IMR-90 (cell line): ENCODE results near the gene VCL. TPM values are rescaled to one million over a fixed set of nuclear protein-coding genes. Genes with fewer than 3 reads are reported as not detected.
A peak's percentile ranks its signal among the peaks of the same experiment; 100 is the strongest.

Experiments used
- ATAC-seq: fragments of 200-7000 bp; cut with Tn5 transposase; 2 replicates; pipeline ENCODE4 v1.9.1; 2020; ENCODE audit warnings: low read depth, mild to moderate bottlenecking, moderate library complexity
- BruUV-seq: library from RNA; stranded (reverse); fragments of 400-500 nt; replicated peaks from 2 replicates; lab custom pipeline; 2021; lab: Mats Ljungman, UMichigan
- CTCF ChIA-PET: fragments of 300-600 bp; formaldehyde crosslinking; extraction: SDS; loops from one replicate; lab custom pipeline; 2021; ENCODE audit warnings: antibody characterized with exemption; lab: Yijun Ruan, JAX
- POLR2A ChIA-PET: fragments of 300-600 bp; sonication (Branson Sonifier 250); formaldehyde crosslinking; loops from one replicate; lab custom pipeline; 2022; ENCODE audit warnings: antibody characterized with exemption; ENCODE audit not compliant: unreplicated experiment; lab: Charles Lee
- DNase-seq: peaks from one replicate; pipeline ENCODE4 v3.0.0; 2013
- H2AFZ ChIP-seq: replicated peaks from 2 replicates; pipeline ENCODE3; 2013; ENCODE audit warnings: low read length, mild to moderate bottlenecking; ENCODE audit not compliant: poor library complexity
- H2AK5ac ChIP-seq: 2 replicates; pipeline ENCODE4 v1.6.1; 2013; ENCODE audit warnings: low read depth, low read length, inconsistent platforms
- H2AK9ac ChIP-seq: replicated peaks from 2 replicates; pipeline ENCODE3; 2013; ENCODE audit warnings: mild to moderate bottlenecking, low read depth, low read length, moderate library complexity; ENCODE audit not compliant: poor library complexity
- H2BK120ac ChIP-seq: 2 replicates; pipeline ENCODE4 v1.6.1; 2013; ENCODE audit warnings: low read depth, low read length, inconsistent platforms
- H2BK15ac ChIP-seq: 3 replicates; pipeline ENCODE4 v1.6.1; 2013; ENCODE audit warnings: low read depth, low read length, inconsistent platforms
- H2BK20ac ChIP-seq: 2 replicates; pipeline ENCODE4 v1.6.1; 2013; ENCODE audit warnings: low read depth, mild to moderate bottlenecking, inconsistent platforms, low read length, moderate library complexity
- H2BK5ac ChIP-seq: 2 replicates; pipeline ENCODE4 v1.6.1; 2013; ENCODE audit warnings: mild to moderate bottlenecking, low read depth, low read length, inconsistent platforms; ENCODE audit not compliant: poor library complexity, severe bottlenecking
- H3K14ac ChIP-seq: replicated peaks from 2 replicates; pipeline ENCODE4 v1.6.1; 2013; ENCODE audit warnings: low read depth, low read length, inconsistent platforms
- H3K18ac ChIP-seq: 2 replicates; pipeline ENCODE4 v1.6.1; 2013; ENCODE audit warnings: low read depth, low read length, control low read depth
- H3K23ac ChIP-seq: 2 replicates; pipeline ENCODE4 v1.6.1; 2013; ENCODE audit warnings: low read depth, low read length, inconsistent platforms
- H3K27ac ChIP-seq: 2 replicates; pipeline ENCODE4 v1.5.1; 2013; ENCODE audit warnings: mild to moderate bottlenecking, control low read depth, low read length; ENCODE audit not compliant: insufficient read depth
- H3K27me3 ChIP-seq: 2 replicates; pipeline ENCODE4 v1.6.1; 2013; ENCODE audit warnings: low read length; ENCODE audit not compliant: control insufficient read depth, insufficient read depth
- H3K36me3 ChIP-seq: 2 replicates; pipeline ENCODE4 v1.6.1; 2013; ENCODE audit warnings: low read length, mixed read lengths; ENCODE audit not compliant: control insufficient read depth, insufficient read depth
- H3K4ac ChIP-seq: 2 replicates; pipeline ENCODE4 v1.6.1; 2013; ENCODE audit warnings: low read depth, low read length, inconsistent platforms
- H3K4me1 ChIP-seq: 2 replicates; pipeline ENCODE4 v1.6.1; 2013; ENCODE audit warnings: low read length, mixed read lengths; ENCODE audit not compliant: control insufficient read depth, insufficient read depth
- H3K4me2 ChIP-seq: 2 replicates; pipeline ENCODE4 v1.6.1; 2013; ENCODE audit warnings: low read depth, mild to moderate bottlenecking, control low read depth, low read length, moderate library complexity
- H3K4me3 ChIP-seq: 2 replicates; pipeline ENCODE4 v1.5.1; 2013; ENCODE audit warnings: low read depth, mild to moderate bottlenecking, control low read depth, low read length, moderate library complexity; ENCODE audit not compliant: insufficient read depth
- H3K56ac ChIP-seq: 2 replicates; pipeline ENCODE4 v1.6.1; 2013; ENCODE audit warnings: low read length, inconsistent platforms; ENCODE audit not compliant: insufficient read depth; ENCODE audit errors: extremely low read depth
- H3K79me1 ChIP-seq, 2 experiments: 2 replicates each; pipeline ENCODE4 v1.6.1; 2013; ENCODE audit warnings: low read length in 2 of 2, inconsistent platforms in 1 of 2, low read depth in 1 of 2
- H3K9ac ChIP-seq: 2 replicates; pipeline ENCODE4 v1.6.1; 2013; ENCODE audit warnings: low read depth, low read length, control low read depth
- H3K9me1 ChIP-seq: 2 replicates; pipeline ENCODE4 v1.6.1; 2013; ENCODE audit warnings: low read length, inconsistent platforms; ENCODE audit not compliant: insufficient read depth
- H3K9me3 ChIP-seq: 2 replicates; pipeline ENCODE4 v1.6.1; 2013; ENCODE audit warnings: low read length; ENCODE audit not compliant: control insufficient read depth, insufficient read depth
- H4K20me1 ChIP-seq: 2 replicates; pipeline ENCODE4 v1.6.1; 2013; ENCODE audit warnings: low read length, inconsistent platforms; ENCODE audit not compliant: insufficient read depth
- H4K5ac ChIP-seq: 2 replicates; pipeline ENCODE4 v1.6.1; 2013; ENCODE audit warnings: mild to moderate bottlenecking, low read depth, low read length, control low read depth
- H4K8ac ChIP-seq, 2 experiments: 2 replicates each; pipeline ENCODE4 v1.6.1; 2013; ENCODE audit warnings: low read depth in 2 of 2, low read length in 2 of 2, control low read depth in 1 of 2, inconsistent platforms in 1 of 2
- H4K91ac ChIP-seq: 2 replicates; pipeline ENCODE4 v1.6.1; 2013; ENCODE audit warnings: low read depth, low read length, inconsistent platforms; ENCODE audit not compliant: insufficient read depth
- MAFK ChIP-seq: IDR thresholded peaks from 2 replicates; pipeline ENCODE4 v1.6.1; 2012; ENCODE audit warnings: low read depth, low read length, improper control_type of control experiment
- MXI1 ChIP-seq: IDR thresholded peaks from 2 replicates; pipeline ENCODE4 v1.6.1; 2012; ENCODE audit warnings: low read depth, mild to moderate bottlenecking, low read length, moderate library complexity, borderline replicate concordance
- POLR2A ChIP-seq: IDR thresholded peaks from 2 replicates; pipeline ENCODE4 v1.6.1; 2012; ENCODE audit warnings: mild to moderate bottlenecking, low read depth, low read length
- RFX5 ChIP-seq: IDR thresholded peaks from 2 replicates; pipeline ENCODE4 v1.8.0; 2012; ENCODE audit warnings: low read depth, mild to moderate bottlenecking, low read length, moderate library complexity
- WGBS, 2 experiments: methylation state at CpG; one replicate each; pipeline versions ENCODE4 v1.1.5 to v1.1.7; 2013; ENCODE audit warnings: missing lambda C conversion rate in 2 of 2; ENCODE audit not compliant: insufficient read length in 1 of 2; ENCODE audit errors: extremely low coverage in 2 of 2; 5-methylcytosine and 5-hydroxymethylcytosine counted together
- dilution Hi-C: fragments of 300-500 bp; cut with HindIII; formaldehyde crosslinking; loops from one replicate; pipeline ENCODE4 v1.14.3; 2018; ENCODE audit warnings: low sequenced_read_pairs; ENCODE audit not compliant: unreplicated experiment
- in situ Hi-C: fragments of 300-500 bp; cut with MboI; formaldehyde crosslinking; loops from 3 replicates; pipeline ENCODE4 v1.14.3; 2019; ENCODE audit warnings: low sequenced_read_pairs, inconsistent platforms, mixed read lengths
- intact Hi-C: fragments of 100-400 bp; cut with micrococcal nuclease; formaldehyde crosslinking; loops from 2 replicates; pipeline ENCODE4 v1.10.0; 2022
- polyA plus RNA-seq, 3 experiments: library from polyadenylated mRNA; depleted of rRNA; stranded (reverse); fragments of >200 nt; gene quantifications; 2 replicates each; pipeline ENCODE4 v1.2.3, GENCODE V29; 2012; ENCODE audit warnings: low replicate concordance in 1 of 3
- total RNA-seq: library from RNA; depleted of rRNA; stranded (reverse); fragments of >200 nt; gene quantifications from 2 replicates; pipeline ENCODE4 v1.2.3, GENCODE V29; 2012
- TF ChIP-seq, protein P1 (sequence below): conservative IDR thresholded peaks from 2 replicates; pipeline ENCODE4 v1.5.1; 2012; ENCODE audit warnings: mild to moderate bottlenecking, low read depth, low read length, improper control_type of control experiment

The VCL gene
- total and polyA plus RNA-seq, 2 of the 4 experiments (the other 2 are of a cell fraction): 227 to 283 TPM

DNA sequence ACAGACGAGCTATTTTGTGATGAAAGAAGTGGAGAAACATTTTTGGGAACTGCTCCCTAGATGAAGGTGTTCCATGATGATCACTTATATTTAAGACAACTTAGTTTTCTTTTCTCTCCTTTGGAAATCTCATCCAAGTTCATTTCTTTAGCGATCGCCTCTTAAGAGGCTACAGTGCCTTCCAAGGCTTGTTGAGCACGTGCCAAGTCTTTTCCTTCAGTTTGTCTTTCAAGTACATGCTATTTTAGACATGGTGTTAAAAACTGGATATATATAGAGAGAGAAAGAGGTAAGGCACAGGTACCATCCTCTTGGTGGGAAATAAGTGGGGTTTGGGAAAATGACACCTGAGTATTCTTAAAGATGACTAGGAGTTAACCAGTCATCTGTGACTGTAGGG, 155.8 kb downstream of the VCL start:
- no peak overlapping the region for H3K4me3 ChIP-seq
- H3K9me1 ChIP-seq: no peaks in the 10 kb centered on the region
- DNase-seq (no peak), ATAC-seq (no peak)
- H2BK15ac ChIP-seq: no peak overlapping the region
- no peaks in the 10 kb centered on the region for H4K20me1 ChIP-seq
- H2AFZ ChIP-seq: no peak overlapping the region
- dilution Hi-C loops: no loop called here
- no peak overlapping the region for H4K8ac ChIP-seq
- H3K9ac ChIP-seq: no peak overlapping the region
- no peak overlapping the region for H3K14ac ChIP-seq
- H2AK9ac ChIP-seq: no peak overlapping the region
- H3K4ac ChIP-seq: no peak overlapping the region
- no peak overlapping the region for H3K27ac ChIP-seq
- no peak overlapping the region for H3K18ac ChIP-seq
- H3K79me1 ChIP-seq: peaks cover 3 to 33% of the 10 kb centered on the region in 2 experiments
- intact Hi-C loops: loop anchor here (5.0 kb wide), 3 partner anchors 39 to 79 kb away; no protein-coding TSS in a partner anchor
- no peaks in the 10 kb centered on the region for H3K27me3 ChIP-seq
- peaks cover 3% of the 10 kb centered on the region; the same call in 1 of the 2 replicates for H3K4me1 ChIP-seq
- POLR2A ChIA-PET: no interaction called here
- in situ Hi-C loops: no loop called here
- 0 out of 2 replicates have a peak overlapping the region, but pooled peaks have one; percentile 43 for H3K23ac ChIP-seq
- H3K56ac ChIP-seq: no peak overlapping the region
- H3K4me2 ChIP-seq: no peak overlapping the region
- TF ChIP-seq POLR2A (no peak), MXI1 (no peak), MAFK (no peak), RFX5 (no peak)
- TF ChIP-seq, protein P1, sequence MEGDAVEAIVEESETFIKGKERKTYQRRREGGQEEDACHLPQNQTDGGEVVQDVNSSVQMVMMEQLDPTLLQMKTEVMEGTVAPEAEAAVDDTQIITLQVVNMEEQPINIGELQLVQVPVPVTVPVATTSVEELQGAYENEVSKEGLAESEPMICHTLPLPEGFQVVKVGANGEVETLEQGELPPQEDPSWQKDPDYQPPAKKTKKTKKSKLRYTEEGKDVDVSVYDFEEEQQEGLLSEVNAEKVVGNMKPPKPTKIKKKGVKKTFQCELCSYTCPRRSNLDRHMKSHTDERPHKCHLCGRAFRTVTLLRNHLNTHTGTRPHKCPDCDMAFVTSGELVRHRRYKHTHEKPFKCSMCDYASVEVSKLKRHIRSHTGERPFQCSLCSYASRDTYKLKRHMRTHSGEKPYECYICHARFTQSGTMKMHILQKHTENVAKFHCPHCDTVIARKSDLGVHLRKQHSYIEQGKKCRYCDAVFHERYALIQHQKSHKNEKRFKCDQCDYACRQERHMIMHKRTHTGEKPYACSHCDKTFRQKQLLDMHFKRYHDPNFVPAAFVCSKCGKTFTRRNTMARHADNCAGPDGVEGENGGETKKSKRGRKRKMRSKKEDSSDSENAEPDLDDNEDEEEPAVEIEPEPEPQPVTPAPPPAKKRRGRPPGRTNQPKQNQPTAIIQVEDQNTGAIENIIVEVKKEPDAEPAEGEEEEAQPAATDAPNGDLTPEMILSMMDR: no peak
- H2BK20ac ChIP-seq: no peak overlapping the region
- WGBS, 2 experiments: no CpG with 5 or more reads among the region's 4 CpGs
- H2BK5ac ChIP-seq: no peak overlapping the region
- no peak overlapping the region for H4K5ac ChIP-seq
- no peak overlapping the region for H4K91ac ChIP-seq
- H3K9me3 ChIP-seq: no peaks in the 10 kb centered on the region
- no peak overlapping the region for H2BK120ac ChIP-seq
- CTCF ChIA-PET: interaction anchor here (0.6 kb wide), 1 partner anchor 586 kb away, joined by 3 read pairs; no protein-coding TSS in a partner anchor
- no peaks in the 10 kb centered on the region for H3K36me3 ChIP-seq
- H2AK5ac ChIP-seq: no peak overlapping the region
- no TSS peak for BruUV-seq
